Peyer's patch (tissue), 4 donors: ENCODE results near the gene COPZ1. TPM values are rescaled to one million over a fixed set of nuclear protein-coding genes. Genes with fewer than 3 reads are reported as not detected.
A peak's percentile ranks its signal among the peaks of the same experiment; 100 is the strongest.

ENCODE experiments used
- DNase-seq, 3 donors: peaks; one replicate each; pipeline ENCODE4 v3.0.0-alpha.2; 2017 to 2019
- H3K27ac ChIP-seq, 4 donors: fragments of 200-600 bp; sonication (generic); one replicate each; pipeline ENCODE4 v1.5.1; 2016 to 2019
- H3K27me3 ChIP-seq, 2 donors: fragments of 200-600 bp; sonication (generic); one replicate each; pipeline ENCODE4 v1.5.1; 2019
- H3K36me3 ChIP-seq, 3 donors: fragments of 200-600 bp; sonication (generic); one replicate each; pipeline ENCODE4 v1.5.1; 2016 to 2019
- H3K4me1 ChIP-seq, 4 donors: fragments of 200-600 bp; sonication (generic); one replicate each; pipeline ENCODE4 v1.5.1; 2016 to 2019
- H3K4me3 ChIP-seq, 4 donors: fragments of 200-600 bp; sonication (generic); 1 replicate in 3 of 4; 2 replicates in 1 of 4; pipeline ENCODE4 v1.5.1; 2016 to 2019; ENCODE audit warnings: mild to moderate bottlenecking in 1 of 4
- H3K9me3 ChIP-seq, 4 donors: fragments of 200-600 bp; sonication (generic); one replicate each; pipeline ENCODE4 v1.5.1; 2016 to 2019; ENCODE audit warnings: mild to moderate bottlenecking in 1 of 4
- CTCF ChIP-seq, 6 experiments: fragments of 450-650 bp in 4 of 6; fragments of 200-600 bp in 2 of 6; sonication (generic) in 1 of 6; IDR thresholded peaks; one replicate each; pipeline ENCODE4 v1.5.1; 2017 to 2019; ENCODE audit warnings: antibody characterized with exemption in 6 of 6, mild to moderate bottlenecking in 3 of 6, moderate library complexity in 1 of 6
- POLR2A ChIP-seq, 2 donors: fragments of 450-650 bp; IDR thresholded peaks; one replicate each; pipeline ENCODE4 v1.5.1; 2017; ENCODE audit warnings: antibody characterized with exemption in 2 of 2, mild to moderate bottlenecking in 2 of 2, moderate library complexity in 2 of 2
- total RNA-seq, 4 donors: library from RNA; depleted of rRNA; stranded (reverse); fragments of >200 nt; gene quantifications; one replicate each; pipeline ENCODE4 v1.1.0, GENCODE V29; 2016

The COPZ1 gene
- total RNA-seq, 4 donors from 2014 or later = 42.4 to 66.9 (median 54.2) TPM

GRCh38 chr12:54328595-54329337 lies 3.8 kb downstream of the COPZ1 start:
- no peaks in the 10 kb centered on the region for H3K27me3 ChIP-seq
- peaks cover 0 to 59% (median 7%) of the 10 kb centered on the region in 4 donors for H3K4me1 ChIP-seq
- no peaks in the 10 kb centered on the region for H3K9me3 ChIP-seq
- H3K36me3 ChIP-seq = peaks cover 0 to 5% (median 0%) of the 10 kb centered on the region in 3 donors
- H3K27ac ChIP-seq = peak overlapping the region in 2 of 4 donors; percentile 4 to 43
- TF ChIP-seq POLR2A (IDR thresholded peaks at IDR 0.05) = no peak
- no peak for TF ChIP-seq CTCF (IDR thresholded peaks at IDR 0.05)
- H3K4me3 ChIP-seq = no peak overlapping the region
- no peak for DNase-seq

- Histone ChIP-seq H3K4me3 (no peak overlapping the region), H3K27me3 (no peaks in the 10 kb centered on the region), H3K4me1 (peaks cover 0 to 60% (median 7%) of the 10 kb centered on the region in 4 donors), H3K27ac (no peak overlapping the region), H3K9me3 (no peaks in the 10 kb centered on the region), H3K36me3 (peaks cover 0 to 5% (median 0%) of the 10 kb centered on the region in 3 donors)
- TF ChIP-seq POLR2A (IDR thresholded peaks at IDR 0.05) (no peak), CTCF (IDR thresholded peaks at IDR 0.05) (no peak)
- no peak for DNase-seq
Observed at GRCh38 chr12:54329759-54330158, 4.8 kb downstream of the COPZ1 start.

- H3K27me3 ChIP-seq = no peaks in the 10 kb centered on the region
- peaks cover 0 to 5% (median 0%) of the 10 kb centered on the region in 3 donors for H3K36me3 ChIP-seq
- peaks cover 0 to 61% (median 7%) of the 10 kb centered on the region in 4 donors for H3K4me1 ChIP-seq
- no peak for TF ChIP-seq POLR2A (IDR thresholded peaks at IDR 0.05)
- no peak for TF ChIP-seq CTCF (IDR thresholded peaks at IDR 0.05)
- H3K27ac ChIP-seq = no peak overlapping the region
- no peak for DNase-seq
- no peak overlapping the region for H3K4me3 ChIP-seq
- H3K9me3 ChIP-seq = no peaks in the 10 kb centered on the region
Observed at GRCh38 chr12:54330442-54330841, 5.5 kb downstream of the COPZ1 start.

DNA sequence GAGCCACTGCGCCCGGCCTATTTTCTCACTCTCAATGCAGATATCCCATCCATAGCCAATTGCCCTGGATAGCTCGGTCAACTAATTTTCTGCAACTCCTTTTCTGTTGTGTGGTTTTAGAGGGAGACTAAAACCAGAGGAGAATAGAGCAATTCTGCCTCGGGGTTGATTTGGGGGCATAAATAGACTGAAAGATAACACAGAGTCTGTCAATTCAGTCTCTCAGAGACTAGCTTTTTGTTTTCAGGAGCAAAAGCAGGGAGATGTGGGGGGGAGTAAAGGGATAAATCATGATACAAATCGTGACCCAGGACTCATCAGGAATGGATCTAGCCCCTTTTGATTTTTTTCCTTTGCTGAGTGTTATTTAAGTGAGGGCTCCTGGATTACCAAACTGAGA lies 6.5 kb downstream of the COPZ1 start:
- DNase-seq = no peak
- TF ChIP-seq CTCF (IDR thresholded peaks at IDR 0.05) (no peak), POLR2A (IDR thresholded peaks at IDR 0.05) (no peak)

DNA sequence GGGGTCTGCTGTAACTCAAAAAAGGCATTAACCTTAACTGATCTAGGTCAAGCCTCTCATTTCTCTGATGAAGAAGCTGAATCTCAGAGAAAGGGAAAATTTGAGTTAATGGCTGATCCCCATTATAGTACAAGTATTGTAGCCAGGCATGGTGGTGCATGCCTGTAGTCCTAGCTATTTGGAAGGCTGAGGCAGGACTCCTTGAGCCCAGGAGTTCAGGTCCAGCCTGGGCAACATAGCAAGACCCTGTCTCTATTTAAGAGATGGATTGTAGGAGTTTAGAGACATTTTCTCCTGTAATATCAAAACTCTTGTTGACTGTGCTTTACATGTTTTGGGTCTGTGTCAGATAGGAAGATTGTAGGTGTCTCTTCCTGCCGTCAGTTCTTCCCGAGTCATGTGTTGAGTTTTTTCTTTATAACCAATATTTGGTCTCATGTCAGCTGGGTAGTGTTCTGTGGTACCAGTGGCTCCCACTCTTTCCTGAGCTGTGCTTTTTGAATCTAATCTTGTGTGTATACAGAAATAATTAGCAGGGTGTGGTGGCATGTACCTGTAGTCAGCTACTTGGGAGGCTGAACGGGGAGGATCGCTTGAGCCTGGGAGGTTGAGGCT lies 8.6 kb downstream of the COPZ1 start:
- Histone ChIP-seq H3K4me1 (peaks cover 0 to 55% (median 0%) of the 10 kb centered on the region in 4 donors), H3K27ac (no peak overlapping the region), H3K9me3 (no peaks in the 10 kb centered on the region), H3K4me3 (no peak overlapping the region), H3K36me3 (peaks cover 0 to 5% (median 0%) of the 10 kb centered on the region in 3 donors), H3K27me3 (no peaks in the 10 kb centered on the region)
- TF ChIP-seq POLR2A (IDR thresholded peaks at IDR 0.05) (no peak), CTCF (IDR thresholded peaks at IDR 0.05) (no peak)
- no peak for DNase-seq

More for the DNA sequence above, 6.5 kb downstream of the COPZ1 start:
- Histone ChIP-seq H3K4me1 (peaks cover 0 to 56% (median under 1%) of the 10 kb centered on the region in 4 donors), H3K9me3 (no peaks in the 10 kb centered on the region), H3K36me3 (peaks cover 0 to 5% (median 0%) of the 10 kb centered on the region in 3 donors), H3K27ac (no peak overlapping the region), H3K4me3 (no peak overlapping the region), H3K27me3 (no peaks in the 10 kb centered on the region)
